B cell (primary cell): ENCODE results near the gene SASH1.

ENCODE experiments used
- CTCF ChIP-seq: fragments of 200-600 bp; IDR thresholded peaks from one replicate; pipeline ENCODE4 v1.8.0; 2022; ENCODE audit warnings: antibody characterized with exemption, mild to moderate bottlenecking
- EZH2 ChIP-seq: IDR thresholded peaks from 2 replicates; pipeline ENCODE4 v1.6.1; 2012; ENCODE audit warnings: borderline replicate concordance, low read depth, mild to moderate bottlenecking, moderate library complexity, low read length; ENCODE audit not compliant: insufficient read depth, poor library complexity, severe bottlenecking

DNA sequence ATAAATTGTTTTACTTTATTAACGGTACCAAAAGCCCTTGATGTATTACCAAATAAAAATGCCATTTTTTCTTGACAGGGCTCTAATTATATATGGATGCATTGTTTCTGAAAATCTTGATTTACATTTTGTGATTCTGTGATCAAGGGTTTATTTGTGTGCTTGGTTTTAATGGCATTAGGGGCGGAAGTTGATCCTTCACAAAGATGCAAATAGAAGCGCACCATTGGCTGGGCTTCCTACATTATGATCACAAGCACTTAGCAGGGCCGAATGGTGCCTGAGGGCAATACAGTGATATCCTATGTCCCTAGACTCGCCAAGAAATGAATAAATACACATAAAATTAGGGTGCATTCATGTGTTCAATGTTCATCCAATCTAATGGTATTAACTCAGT, 231.3 kb downstream of the SASH1 start:
- TF ChIP-seq CTCF, result no peak
- TF ChIP-seq EZH2, result no peak
